H1 (cell line): ENCODE data around the gene YEATS2. TPM values are rescaled to one million over a fixed set of nuclear protein-coding genes. Genes with fewer than 3 reads are reported as not detected.
A peak's percentile ranks its signal among the peaks of the same experiment; 100 is the strongest.

Source experiments
- BCL11A ChIP-seq, 2 experiments: IDR thresholded peaks; one replicate each; pipeline ENCODE4 v1.6.1; 2011; ENCODE audit warnings: low read depth in 2 of 2, low read length in 2 of 2, mild to moderate bottlenecking in 2 of 2
- CHD2 ChIP-seq: IDR thresholded peaks from 2 replicates; pipeline ENCODE4 v1.6.1; 2012; ENCODE audit warnings: low read length, improper control_type of control experiment
- EP300 ChIP-seq, 2 experiments: IDR thresholded peaks; 1 replicate in 1 of 2; 2 replicates in 1 of 2; pipeline ENCODE4 v1.6.1; 2011 to 2012; ENCODE audit warnings: low read depth in 2 of 2, low read length in 2 of 2, mild to moderate bottlenecking in 2 of 2, borderline replicate concordance in 1 of 2, inconsistent platforms in 1 of 2, moderate library complexity in 1 of 2
- FOSL1 ChIP-seq: IDR thresholded peaks from 2 replicates; pipeline ENCODE4 v1.6.1; 2011; ENCODE audit warnings: mild to moderate bottlenecking, low read depth, low read length, moderate library complexity; ENCODE audit not compliant: insufficient read depth
- HDAC2 ChIP-seq, 2 experiments: fragments of 300-600 bp in 1 of 2; sonication (generic) in 1 of 2; IDR thresholded peaks; 2 replicates each; pipeline ENCODE4 v1.6.1; 2011 to 2012; ENCODE audit warnings: low read depth in 2 of 2, low read length in 2 of 2, mild to moderate bottlenecking in 2 of 2, moderate library complexity in 2 of 2, borderline replicate concordance in 1 of 2, inconsistent platforms in 1 of 2
- NRF1 ChIP-seq: IDR thresholded peaks from 2 replicates; pipeline ENCODE4 v1.6.1; 2011; ENCODE audit warnings: mild to moderate bottlenecking, low read depth, low read length, improper control_type of control experiment
- RBBP5 ChIP-seq: IDR thresholded peaks from 2 replicates; pipeline ENCODE4 v1.7.1; 2012; ENCODE audit warnings: low read depth, mild to moderate bottlenecking, inconsistent platforms, low read length, moderate library complexity, borderline replicate concordance
- RXRA ChIP-seq: IDR thresholded peaks from 2 replicates; pipeline ENCODE4 v1.6.1; 2011; ENCODE audit warnings: low read depth, mild to moderate bottlenecking, low read length, moderate library complexity; ENCODE audit not compliant: insufficient read depth
- SIRT6 ChIP-seq: IDR thresholded peaks from one replicate; pipeline ENCODE4 v1.7.1; 2012; ENCODE audit warnings: low read length, inconsistent platforms
- SIX5 ChIP-seq: IDR thresholded peaks from 2 replicates; pipeline ENCODE4 v1.6.1; 2011; ENCODE audit warnings: mild to moderate bottlenecking, low read depth, low read length
- TAF1 ChIP-seq: IDR thresholded peaks from 2 replicates; pipeline ENCODE4 v1.6.1; 2011; ENCODE audit warnings: mild to moderate bottlenecking, low read depth, low read length
- YY1 ChIP-seq: IDR thresholded peaks from 2 replicates; pipeline ENCODE4 v1.6.1; 2011; ENCODE audit warnings: low read depth, mild to moderate bottlenecking, low read length
- ZNF274 ChIP-seq: IDR thresholded peaks from 2 replicates; pipeline ENCODE4 v1.7.0; 2012; ENCODE audit warnings: low read length, borderline replicate concordance; ENCODE audit errors: extremely low read depth
- polyA plus RNA-seq, 7 experiments: library from polyadenylated mRNA; depleted of rRNA in 3 of 7; stranded (reverse) in 5 of 7; unstranded in 2 of 7; fragments of >200 nt in 5 of 7; fragments of 200-250 nt in 2 of 7; gene quantifications; 1 replicate in 5 of 7; 2 replicates in 1 of 7; 4 replicates in 1 of 7; pipeline versions ENCODE4 v1.2.1 to v1.2.3, GENCODE V29; 2011 to 2013; ENCODE audit warnings: missing spikeins in 2 of 7, mixed read lengths in 2 of 7
- total RNA-seq: library from RNA; stranded (reverse); fragmentation: NEBNext Ultra II Directional; extraction: Animal tissue kit (Norgen Biotek cat#: 25700); gene quantifications from 2 replicates; pipeline ENCODE4 v1.2.1, GENCODE V29; 2021

YEATS2 gene
- total and polyA plus RNA-seq, 2 of the 8 experiments (the other 6 are each of a cell fraction or from before 2014, with no cell fraction given): 35.3 to 53.7 TPM

- TF ChIP-seq RBBP5 (no peak), EP300 (IDR thresholded peaks at IDR 0.05; ENCODE audit: borderline replicate concordance in 1 of 2, low read depth in 2 of 2, low read length in 2 of 2) (peak in 1 of 2 experiments; percentile 47; a peak in 1 of 3 replicates), SIRT6 (no peak), TAF1 (no peak), HDAC2 (IDR thresholded peaks at IDR 0.05; ENCODE audit: borderline replicate concordance in 1 of 2, low read depth in 2 of 2, low read length in 2 of 2) (0 out of 4 replicates have a peak, but pooled peaks of 1 of the 2 experiments have one; percentile 10), FOSL1 (no peak), RXRA (no peak), NRF1 (no peak), YY1 (0 out of 2 replicates have a peak, but pooled peaks have one; percentile 16), BCL11A (IDR thresholded peaks at IDR 0.05; ENCODE audit: low read depth in 2 of 2, low read length in 2 of 2) (no peak), ZNF274 (no peak), SIX5 (no peak), CHD2 (no peak)
These were observed 44.2 kb upstream of the YEATS2 start (continued) for GRCh38 chr3:183653209-183654064.
